Stimulated activated CD8-positive, alpha-beta memory T cell treated with anti-CD3 and anti-CD28 coated beads, Interleukin-7, amount 100 ng/mL, for 48 hours (primary cell): ENCODE results near the gene RRP36.
"Not testable (repeated sequence)": the region's sequence is repeated elsewhere in the genome, so short reads cannot be mapped to it uniquely, and the experiment has no call there.

Source experiments
- DNase-seq, 2 donors: peaks; one replicate each; pipeline ENCODE4 v3.0.0-alpha.2; 2020; ENCODE audit warnings: low read depth in 1 of 2; ENCODE audit errors: extremely low read depth in 1 of 2

Gene RRP36

GRCh38 chr6:43036712-43037111, 15.3 kb downstream of the RRP36 start:
- DNase-seq = no peak

GRCh38 chr6:43037197-43037596, 15.8 kb downstream of the RRP36 start:
- no peak for DNase-seq

GRCh38 chr6:43037706-43038105, 16.3 kb downstream of the RRP36 start:
- DNase-seq = no peak

GRCh38 chr6:43038727-43039126, 17.3 kb downstream of the RRP36 start:
- DNase-seq = no peak

- DNase-seq = no peak
Observed at GRCh38 chr6:43040542-43041257, 19.3 kb downstream of the RRP36 start.

- not testable (repeated sequence) for DNase-seq
Observed at GRCh38 chr6:43041475-43041874, 20.1 kb downstream of the RRP36 start.

GRCh38 chr6:43043310-43043709, 21.9 kb downstream of the RRP36 start:
- DNase-seq = no peak

GRCh38 chr6:43045371-43045930, 24.0 kb downstream of the RRP36 start:
- DNase-seq = no peak

GRCh38 chr6:43047998-43048397, 26.6 kb downstream of the RRP36 start:
- DNase-seq = no peak

- DNase-seq = no peak
Observed at GRCh38 chr6:43050981-43051380, 29.6 kb downstream of the RRP36 start.

GRCh38 chr6:43052225-43052841, 30.9 kb downstream of the RRP36 start:
- no peak for DNase-seq

GRCh38 chr6:43052842-43053544, 31.6 kb downstream of the RRP36 start:
- no peak for DNase-seq

GRCh38 chr6:43053545-43054205, 32.3 kb downstream of the RRP36 start, which contains the start of gene CUL7:
Gene CUL7, minus strand, starts transcription at chr6:43053851. Its CDS starts 1,063 bp downstream, at chr6:43052788.
- DNase-seq = peak; percentile 85 to 90

- DNase-seq = no peak
Observed at GRCh38 chr6:43054206-43054943, 33.0 kb downstream of the RRP36 start.

- DNase-seq = no peak
Observed at GRCh38 chr6:43055966-43056365, 34.5 kb downstream of the RRP36 start.

GRCh38 chr6:43058531-43058930, 37.1 kb downstream of the RRP36 start:
- no peak for DNase-seq

- DNase-seq = peak; percentile 93 to 95
Observed at GRCh38 chr6:43059168-43060033, 38.0 kb downstream of the RRP36 start, which contains the start of the genes KLC4 and MRPL2. Gene KLC4, plus strand, starts transcription at chr6:43059631. Its CDS starts 1,705 bp downstream, at chr6:43061336. Gene MRPL2, minus strand, starts transcription at chr6:43059434. Its CDS starts 53 bp downstream, at chr6:43059381.

GRCh38 chr6:43060034-43060754, 38.8 kb downstream of the RRP36 start:
- no peak for DNase-seq
